Ramos (cell line): ENCODE results near the gene IL19.
"Not testable (repeated sequence)": the region's sequence is repeated elsewhere in the genome, so short reads cannot be mapped to it uniquely, and the experiment has no call there.

Experiments used
- in situ Hi-C: fragments of 300-500 bp; cut with MboI; formaldehyde crosslinking; loops from one replicate; pipeline ENCODE4 v1.14.3; 2022; ENCODE audit warnings: low sequenced_read_pairs; ENCODE audit not compliant: unreplicated experiment

Gene IL19

DNA sequence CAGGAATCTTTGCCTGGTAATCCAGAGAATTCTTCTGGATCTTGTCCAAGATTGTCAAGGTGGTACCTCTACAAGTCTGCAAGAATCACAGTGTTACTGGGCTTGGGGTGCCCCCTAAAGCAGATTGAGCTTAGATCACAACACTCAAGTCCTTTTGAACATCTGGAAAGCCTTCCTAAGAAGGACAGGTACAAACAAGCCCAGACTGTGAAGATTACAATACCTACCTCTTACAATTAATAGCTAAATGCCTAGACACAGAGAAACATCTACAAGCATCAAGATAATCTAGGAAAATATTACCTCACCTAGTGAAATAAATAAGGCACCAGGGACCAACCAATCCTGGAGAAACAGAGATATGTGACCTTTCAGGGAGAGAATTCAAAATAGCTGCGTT is 77.4 kb downstream of the IL19 start:
- in situ Hi-C loops = no loop called here

DNA sequence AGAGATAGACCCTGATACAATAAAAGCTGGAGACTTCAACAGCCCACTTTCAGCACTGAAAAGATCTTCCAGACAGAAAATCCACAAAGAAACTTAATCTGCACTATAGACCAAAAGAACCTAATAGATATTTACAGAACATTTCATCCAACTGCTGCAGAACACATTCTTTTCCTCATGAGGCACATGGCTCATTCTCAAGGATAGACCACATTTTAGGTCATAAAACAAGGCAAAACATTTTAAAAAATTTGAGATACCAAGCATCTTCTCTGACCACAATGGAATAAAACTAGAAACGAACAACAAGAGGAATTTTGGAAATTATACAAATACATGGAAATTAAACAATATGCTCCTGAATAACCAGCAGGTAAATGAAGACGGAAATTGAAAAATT is 79.8 kb downstream of the IL19 start:
- in situ Hi-C loops = no loop called here

DNA sequence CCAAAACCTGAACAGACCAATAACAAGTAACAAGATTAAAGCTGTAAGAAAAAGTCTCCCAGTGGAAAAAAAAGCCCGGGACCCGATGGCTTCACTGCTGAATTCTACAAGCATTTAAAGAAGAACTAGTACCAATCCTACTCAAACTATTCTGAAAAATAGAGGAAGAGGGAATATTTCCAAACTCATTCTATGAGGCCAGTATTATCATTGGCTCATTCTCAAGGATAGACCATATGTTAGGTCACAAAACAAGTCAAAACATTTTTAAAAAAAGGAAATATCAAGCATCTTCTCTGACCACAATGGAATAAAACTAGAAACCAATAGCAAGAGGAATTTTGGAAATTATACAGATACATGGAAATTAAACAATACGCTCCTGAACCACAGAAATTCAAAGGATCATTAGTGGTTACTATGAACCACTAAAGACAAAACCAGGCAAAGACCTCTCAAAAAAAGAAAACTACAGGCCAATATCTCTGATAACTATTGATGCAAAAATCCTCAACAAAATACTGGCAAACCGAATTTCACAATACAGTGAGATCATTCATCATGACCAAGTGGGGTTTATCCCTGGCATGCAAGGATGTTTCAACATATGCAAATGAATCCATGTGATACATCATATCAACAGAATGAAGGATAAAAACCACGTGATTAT is 80.9 kb downstream of the IL19 start:
- in situ Hi-C loops = no loop called here

DNA sequence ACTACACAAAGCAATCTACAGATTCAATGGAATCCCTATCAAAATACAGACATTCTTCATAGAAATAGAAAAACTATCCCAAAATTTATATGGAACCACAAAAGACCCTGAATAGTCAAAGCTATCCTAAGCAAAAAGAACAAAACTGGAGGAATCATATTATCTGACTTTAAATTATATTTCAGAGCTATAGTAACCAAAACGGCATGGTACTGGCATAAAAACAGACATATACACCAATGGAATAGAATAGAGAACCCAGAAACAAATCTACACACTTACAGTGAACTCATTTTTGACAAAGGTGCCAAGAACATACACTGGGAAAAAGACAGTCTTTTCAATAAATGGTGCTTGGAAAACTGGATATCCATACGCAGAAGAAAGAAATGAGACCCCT is 82.1 kb downstream of the IL19 start:
- in situ Hi-C loops = not testable (repeated sequence)

DNA sequence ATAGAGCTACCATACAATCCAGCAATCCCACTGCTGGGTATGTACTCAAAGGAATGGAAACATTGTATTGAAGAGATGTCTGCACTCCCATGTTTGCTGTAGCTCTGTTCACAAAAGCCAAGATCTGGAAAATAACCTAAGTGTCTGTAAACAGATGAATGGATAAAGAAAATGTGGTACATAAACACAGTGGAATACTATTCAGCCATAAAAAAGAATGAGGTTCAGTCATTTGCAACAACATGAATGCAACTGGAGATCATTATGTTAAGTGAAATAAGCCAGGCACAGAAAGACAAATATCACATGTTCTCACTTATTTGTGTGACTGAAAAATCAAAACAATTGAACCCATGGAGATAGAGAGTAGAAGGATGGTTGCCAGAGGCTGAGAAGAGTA is 83.1 kb downstream of the IL19 start:
- in situ Hi-C loops = not testable (repeated sequence)

DNA sequence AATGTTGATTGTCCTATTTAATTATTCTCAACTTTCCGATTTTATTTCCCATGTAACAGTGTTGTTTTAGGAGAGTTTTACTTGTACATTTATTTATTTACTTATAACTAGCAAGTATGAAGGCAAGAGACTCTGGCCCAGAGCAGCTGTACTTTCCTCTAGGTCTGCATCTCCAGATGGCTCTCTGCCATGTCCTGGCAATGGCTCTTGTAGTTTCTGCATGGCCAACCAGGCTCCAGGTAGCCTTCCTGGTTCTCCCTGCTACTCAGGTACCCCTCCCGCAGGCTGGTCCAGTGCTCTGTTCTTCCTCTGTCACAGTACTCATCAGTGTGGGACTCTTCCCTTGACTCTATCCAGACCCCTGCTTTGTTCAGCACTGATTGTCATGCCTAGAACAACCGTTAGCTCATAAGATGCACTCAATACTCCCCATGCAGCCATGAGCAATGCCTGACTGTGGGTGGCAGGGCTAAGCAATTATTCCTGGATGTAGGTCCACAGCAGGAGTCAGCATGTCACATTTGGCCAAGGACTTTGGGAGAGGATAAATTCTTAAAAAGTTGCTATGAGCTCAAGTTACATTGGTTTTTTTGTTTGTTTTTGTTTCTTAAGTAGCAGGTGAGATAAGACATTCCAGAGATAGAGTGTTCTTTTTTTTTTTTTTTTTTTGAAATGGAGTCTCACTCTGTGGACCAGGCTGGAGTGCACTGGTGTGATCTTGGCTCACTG is 84.0 kb downstream of the IL19 start:
- in situ Hi-C loops = no loop called here

DNA sequence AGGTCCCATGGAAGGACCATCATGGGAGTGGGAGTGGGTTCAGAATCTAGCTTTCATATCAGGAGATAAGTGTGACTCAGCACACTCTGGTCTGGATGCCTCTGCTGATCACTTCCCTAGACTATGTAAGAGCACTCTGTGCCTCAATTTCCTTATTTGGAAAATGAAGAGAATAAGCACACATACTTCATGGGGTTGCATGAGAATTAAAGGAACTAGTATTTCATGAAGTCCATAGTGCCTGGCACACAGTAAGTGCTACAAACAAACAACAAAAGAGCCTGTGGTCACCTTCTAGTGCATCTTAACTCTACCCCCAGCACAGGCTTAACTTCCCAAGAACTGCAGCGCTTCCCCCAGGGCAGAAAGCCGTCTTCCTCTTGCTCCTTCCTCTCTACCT is 85.3 kb downstream of the IL19 start:
- in situ Hi-C loops = no loop called here

DNA sequence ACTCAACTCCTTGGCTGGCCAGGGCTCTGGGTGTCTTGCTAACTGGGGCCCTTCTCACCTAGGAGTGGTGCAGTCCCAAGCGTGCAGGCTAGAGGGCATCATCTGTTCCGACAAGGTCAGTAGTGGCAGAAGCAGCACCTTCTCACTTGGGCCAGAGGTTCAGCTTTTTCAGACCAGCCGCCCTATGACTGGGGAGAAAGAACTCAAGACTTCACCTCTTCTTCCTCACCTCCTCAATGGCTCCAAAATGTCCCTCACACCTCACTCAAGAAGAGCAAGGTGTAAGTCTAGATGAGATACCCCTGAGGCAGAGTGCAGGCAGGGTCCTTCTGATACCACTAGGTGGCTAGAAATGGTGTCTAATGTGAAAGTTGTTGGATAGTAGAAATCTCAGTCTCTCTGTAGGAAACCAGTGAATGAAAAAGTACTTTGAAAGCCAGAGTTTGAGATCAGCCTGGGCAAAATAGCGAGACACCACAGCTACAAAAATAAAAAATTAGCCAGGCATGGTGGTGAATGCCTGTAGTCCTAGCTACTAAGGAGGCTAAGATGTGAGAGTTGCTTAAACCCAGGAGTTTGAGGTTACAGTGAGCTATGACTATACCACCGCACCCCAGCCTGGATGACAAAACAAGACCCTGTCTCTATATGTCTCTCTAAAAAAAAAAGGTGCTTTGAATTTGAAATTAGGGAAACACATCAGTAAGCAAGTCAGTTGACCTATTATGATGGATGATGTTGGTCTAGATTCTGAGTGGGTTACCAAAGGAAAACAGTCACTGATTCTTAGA is 86.3 kb downstream of the IL19 start:
- in situ Hi-C loops = no loop called here

DNA sequence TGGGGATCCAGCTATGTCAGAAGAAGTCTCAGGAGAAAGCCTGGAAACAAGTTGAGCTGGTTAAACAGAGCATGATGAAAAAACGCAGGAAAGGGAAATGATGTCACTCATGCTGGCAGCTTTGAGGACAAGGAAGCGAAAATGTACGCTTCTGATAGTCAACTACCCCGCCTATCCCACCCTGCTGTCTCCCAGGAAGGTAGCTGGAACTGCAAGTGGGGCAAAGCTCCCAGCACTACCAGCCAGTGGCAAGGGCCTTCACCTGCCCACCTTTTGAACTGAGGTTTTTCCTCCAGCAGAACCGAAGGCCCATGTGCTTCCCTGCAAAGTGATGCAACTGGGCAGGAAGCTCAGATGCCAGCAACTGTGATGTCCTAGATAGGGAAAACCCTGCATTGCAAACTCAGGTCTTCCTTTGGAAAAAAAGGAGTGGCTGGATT is 88.5 kb downstream of the IL19 start:
- in situ Hi-C loops = no loop called here

DNA sequence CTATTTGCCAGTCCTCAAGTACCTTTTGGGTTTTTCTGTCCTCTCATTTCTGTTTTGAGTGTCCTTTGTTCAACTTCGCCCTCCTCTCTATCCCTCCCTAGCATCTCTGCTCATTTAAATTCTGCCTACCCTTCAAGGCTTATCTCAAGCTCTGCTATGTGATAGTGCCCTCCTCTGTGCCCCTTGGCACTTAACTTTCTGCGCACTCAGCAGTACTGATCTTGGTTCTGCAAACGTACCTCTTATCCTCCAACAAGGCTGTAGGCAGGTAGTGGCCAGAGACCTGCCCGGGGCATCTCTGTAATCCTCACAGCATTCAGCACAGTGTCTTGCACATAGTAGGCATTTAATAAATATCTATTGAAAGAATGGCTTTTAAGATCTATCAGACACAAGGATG is 89.6 kb downstream of the IL19 start:
- in situ Hi-C loops = no loop called here

DNA sequence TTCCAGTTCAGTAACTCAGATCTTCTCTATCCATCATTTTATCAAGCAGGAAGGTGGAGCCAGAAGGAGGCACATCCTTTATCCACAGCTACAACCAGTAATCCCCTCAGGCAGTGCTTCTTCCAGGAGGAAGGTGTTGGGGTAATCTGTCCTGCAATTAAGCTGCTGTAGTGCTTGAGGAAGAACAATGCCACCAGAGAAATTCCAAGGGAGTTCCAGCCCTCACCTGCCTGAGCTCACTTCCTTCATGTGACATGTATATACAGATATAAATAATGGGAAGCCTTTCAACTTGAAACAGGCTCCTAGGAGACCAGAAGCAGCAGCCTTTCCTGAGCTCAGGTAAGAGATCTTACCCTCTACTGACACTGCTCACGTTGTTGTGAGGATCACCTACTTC is 92.7 kb downstream of the IL19 start:
- in situ Hi-C loops = no loop called here

DNA sequence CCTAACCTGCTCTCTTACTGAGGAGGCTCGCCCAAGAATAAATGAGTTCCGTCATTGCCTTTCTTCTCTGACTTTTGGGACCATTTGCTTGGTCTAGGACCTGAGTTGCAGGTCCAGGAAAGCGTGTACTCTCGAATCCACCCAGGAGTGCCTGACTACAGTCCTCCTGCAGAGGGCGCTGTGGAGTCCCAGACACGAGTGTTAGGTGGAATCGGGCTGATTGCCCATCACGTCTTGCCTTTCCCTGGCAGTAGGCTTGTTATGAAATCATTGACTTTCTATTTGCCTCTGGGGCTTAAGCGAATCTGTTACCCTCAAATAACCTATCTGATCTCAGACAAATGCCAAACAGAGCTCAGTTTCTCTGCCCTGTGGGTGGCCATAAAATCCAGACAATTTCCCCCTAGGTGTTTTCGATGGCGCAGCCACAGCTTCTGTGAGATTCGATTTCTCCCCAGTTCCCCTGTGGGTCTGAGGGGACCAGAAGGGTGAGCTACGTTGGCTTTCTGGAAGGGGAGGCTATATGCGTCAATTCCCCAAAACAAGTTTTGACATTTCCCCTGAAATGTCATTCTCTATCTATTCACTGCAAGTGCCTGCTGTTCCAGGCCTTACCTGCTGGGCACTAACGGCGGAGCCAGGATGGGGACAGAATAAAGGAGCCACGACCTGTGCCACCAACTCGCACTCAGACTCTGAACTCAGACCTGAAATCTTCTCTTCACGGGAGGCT is 94.5 kb downstream of the IL19 start, which contains the start of gene IL20:
Gene IL20 (plus strand): TSS at position 685 of the 733 bp plus-strand sequence. CDS start 230 bp downstream, outside the sequence.
- in situ Hi-C loops = no loop called here

DNA sequence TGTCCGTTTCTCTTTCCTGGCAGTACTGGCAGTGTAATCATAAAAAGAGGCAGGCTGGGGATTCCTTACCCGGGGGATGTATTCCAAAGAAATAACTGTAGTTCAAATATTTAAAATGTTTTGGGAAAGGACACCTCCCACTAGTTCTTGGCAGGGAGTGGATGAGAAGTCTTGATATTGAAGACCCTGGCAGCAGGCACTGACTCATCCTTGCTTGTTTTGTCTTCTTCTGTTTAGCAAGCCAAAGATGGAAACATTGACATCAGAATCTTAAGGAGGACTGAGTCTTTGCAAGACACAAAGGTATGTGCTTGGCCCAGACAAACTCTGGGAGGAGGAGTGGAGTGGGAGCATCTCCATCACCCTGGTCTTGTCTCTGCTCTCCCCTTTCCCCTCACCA is 95.5 kb downstream of the IL19 start:
- in situ Hi-C loops = no loop called here

DNA sequence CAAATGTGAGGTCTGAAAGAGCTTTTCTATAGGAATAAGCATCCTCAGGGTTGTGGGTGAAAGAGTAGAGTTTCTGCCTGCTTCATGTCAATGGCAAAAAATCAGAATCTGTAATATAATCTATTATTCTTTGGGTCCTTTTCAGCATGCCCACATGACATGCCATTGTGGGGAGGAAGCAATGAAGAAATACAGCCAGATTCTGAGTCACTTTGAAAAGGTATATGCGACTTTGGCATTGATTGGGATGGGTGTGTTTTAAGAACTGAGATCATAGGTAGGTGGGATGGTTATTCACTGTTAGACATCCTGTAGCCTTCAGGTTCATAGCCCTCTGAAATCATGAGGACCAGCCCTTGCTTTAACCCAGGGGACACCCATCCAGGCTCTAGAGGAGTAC is 96.7 kb downstream of the IL19 start:
- in situ Hi-C loops = no loop called here

DNA sequence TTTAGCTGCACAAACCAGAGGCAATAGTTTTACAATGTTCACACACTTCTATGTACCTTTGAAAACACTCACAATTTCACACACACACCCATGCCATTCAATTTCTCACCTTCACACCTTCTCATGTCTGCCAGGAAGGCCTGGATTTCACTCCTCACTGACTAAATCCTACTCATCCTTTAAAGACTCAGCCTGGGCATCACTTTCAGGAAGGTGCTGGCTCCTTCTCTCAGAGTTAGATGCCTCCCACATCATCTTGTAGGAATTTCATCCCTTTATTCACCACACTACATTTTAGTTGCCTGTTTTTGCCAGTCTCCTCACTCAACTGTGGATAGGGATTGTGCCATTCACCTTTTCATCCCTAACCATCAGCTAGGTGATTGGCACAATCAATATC is 97.1 kb downstream of the IL19 start:
- in situ Hi-C loops = no loop called here

DNA sequence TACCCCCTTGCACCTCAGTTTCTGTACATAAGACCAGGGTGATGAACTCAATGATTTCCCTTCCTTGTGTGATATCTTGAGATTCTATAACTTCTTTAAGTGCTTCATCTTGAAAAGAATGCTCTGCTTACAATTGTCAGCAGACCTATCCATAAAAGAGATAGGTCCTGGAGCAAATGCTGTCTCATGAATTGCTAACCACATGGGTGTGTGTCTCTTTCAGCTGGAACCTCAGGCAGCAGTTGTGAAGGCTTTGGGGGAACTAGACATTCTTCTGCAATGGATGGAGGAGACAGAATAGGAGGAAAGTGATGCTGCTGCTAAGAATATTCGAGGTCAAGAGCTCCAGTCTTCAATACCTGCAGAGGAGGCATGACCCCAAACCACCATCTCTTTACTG is 97.7 kb downstream of the IL19 start:
- in situ Hi-C loops = no loop called here

DNA sequence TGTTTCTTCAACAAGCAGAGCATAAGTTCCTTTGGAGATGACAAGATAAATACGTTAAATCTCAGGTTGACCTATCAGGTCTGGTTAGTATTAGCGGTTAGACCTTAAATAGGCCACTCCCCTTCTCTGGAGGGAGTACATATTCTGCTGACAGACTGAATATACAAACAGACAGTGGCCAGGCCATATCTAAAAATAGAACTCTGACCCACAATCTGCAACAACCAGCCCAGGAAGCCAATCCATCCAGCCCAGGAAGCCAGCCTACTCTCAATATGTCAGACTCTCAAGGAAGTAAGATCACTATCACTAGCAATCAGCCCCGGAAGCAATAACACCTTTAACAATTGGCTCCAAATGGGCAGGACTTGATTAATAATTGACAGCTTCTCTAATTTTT is 101.6 kb downstream of the IL19 start:
- in situ Hi-C loops = no loop called here

DNA sequence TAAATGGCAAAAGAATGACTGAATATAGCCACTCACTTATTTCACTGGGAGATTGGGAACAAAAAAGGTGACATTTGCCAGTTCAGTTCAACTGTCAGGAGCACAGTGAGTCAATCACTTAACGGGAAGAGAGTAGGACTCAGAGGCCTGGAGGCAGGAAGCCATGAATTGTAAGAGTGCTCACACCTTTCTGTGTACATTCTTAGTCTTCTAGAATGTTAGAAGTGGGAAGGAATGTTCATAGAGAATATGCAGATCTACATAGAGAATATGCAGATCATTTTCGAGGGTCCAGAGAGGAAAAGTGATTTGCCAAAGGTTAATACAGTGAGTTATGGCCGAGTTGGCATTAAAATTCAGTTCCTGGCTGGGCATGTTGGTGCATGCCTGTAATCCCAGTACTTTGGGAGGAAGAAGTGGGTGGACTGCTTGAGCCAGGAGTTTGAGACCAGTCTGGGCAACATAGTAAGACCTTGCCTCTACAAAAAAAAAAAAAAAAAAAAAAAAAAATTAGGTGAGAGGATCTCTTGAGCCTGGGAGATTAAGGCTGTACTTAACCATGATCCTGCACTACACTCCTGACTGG is 103.1 kb downstream of the IL19 start:
- in situ Hi-C loops = no loop called here

DNA sequence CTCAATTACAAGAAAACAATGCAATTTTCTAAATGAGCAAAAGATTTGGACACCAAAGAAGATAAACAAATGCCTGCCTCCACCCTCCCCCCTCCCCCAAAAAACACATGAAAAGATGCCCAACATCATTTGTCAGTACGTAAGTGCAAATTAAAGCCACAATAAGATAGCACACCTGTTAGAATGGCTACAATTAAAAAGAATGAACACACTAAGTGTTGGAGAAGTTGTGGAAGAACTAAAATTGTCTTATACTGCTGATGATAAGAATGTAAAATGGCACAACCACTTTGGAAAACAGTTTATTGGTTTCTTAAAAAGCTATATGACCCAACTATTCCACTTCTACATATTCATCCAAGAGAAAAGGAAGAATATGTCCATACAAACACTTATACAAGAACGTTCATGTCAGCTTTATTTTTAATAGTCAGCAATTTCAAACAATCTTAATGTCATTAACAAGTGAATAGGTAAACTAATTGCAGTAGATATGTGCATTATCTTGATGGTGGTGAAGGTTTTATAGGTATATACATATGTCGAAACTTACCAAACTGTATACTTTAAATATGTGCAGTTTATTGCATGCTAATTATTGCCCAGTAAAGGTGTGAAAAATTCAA is 105.3 kb downstream of the IL19 start:
- in situ Hi-C loops = no loop called here

DNA sequence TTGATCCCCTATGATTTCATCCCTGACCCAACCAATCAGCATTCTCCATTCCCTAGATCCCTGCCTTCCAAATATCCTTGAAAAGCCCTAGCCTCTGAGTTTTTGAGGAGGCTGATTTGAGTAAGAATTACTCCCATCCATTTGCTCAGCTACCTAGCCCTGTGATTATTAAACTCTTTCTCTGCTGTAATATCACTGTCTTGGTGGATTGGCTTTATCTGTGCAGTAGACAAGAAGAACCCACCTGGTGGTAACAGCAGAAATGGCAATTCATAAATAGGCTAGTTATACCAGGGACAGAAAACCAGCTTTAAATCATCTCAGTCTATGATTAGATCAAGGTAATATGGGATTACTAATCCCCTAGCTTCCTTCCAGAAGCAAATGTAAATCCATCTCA is 107.9 kb downstream of the IL19 start:
- in situ Hi-C loops = no loop called here
